ENCODE results near the gene CPM. TPM values are rescaled to one million over a fixed set of nuclear protein-coding genes. Genes with fewer than 3 reads are reported as not detected.
A peak's percentile ranks its signal among the peaks of the same experiment; 100 is the strongest.
"Not testable (repeated sequence)": the region's sequence is repeated elsewhere in the genome, so short reads cannot be mapped to it uniquely, and the experiment has no call there.

The CPM gene
- total RNA-seq, 1 experiment from 2014 or later, result 3.1 TPM

DNA sequence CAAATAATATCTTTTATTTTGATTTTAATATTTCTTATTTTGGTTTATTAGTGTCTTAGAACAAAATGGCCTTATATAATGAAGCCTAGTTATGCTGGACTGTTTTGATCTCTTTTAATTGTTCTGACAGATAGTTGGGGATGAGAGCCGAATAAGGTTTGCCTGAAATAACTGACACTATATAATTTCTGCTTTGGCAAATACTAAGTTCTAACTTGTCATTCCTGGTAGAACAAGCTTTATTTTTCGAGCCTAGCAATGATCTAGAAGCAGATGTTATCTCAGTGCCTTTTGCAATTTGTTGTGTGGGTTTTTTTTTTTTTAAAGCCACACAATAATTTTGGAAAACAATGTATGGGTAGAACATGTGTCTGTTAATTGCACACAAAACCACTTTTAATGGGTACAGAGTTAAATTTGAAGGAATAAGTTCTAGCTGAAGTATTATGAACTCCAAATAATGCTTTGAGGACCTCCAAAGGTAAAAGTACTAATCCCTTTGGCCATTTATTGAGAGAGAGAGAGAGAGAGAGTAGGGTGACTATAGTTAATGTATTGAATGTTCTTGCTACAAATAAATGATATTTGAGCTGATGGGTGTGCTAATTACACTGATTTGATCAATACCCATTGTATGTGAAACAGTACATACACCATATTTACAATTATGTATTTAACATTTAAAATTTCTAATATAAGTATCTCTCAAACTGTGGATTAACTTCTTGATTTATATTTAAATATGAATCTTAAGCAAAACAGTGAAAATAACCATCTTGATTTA lies 90.0 kb downstream of the CPM start:
- Histone ChIP-seq H3K27ac (ENCODE audit: low read length) (no peak overlapping the region), H3K9me2 (replicated peaks; ENCODE audit: low read length) (no peaks in the 10 kb centered on the region), H3K9ac (ENCODE audit: low read length) (no peak overlapping the region), H3K4me3 (ENCODE audit: low read length) (no peak overlapping the region), H4K20me1 (ENCODE audit: low read length) (0 out of 2 replicates have a peak, but pooled peaks cover 3% of the 10 kb centered on the region), H3K4me2 (ENCODE audit: low read length) (no peak overlapping the region), H3K36me3 (ENCODE audit: low read depth, low read length) (peaks cover 41% of the 10 kb centered on the region), H3K27me3 (ENCODE audit: low read length) (no peaks in the 10 kb centered on the region), H3K9me3 (ENCODE audit: low read length) (no peaks in the 10 kb centered on the region), H3K4me1 (ENCODE audit: insufficient read depth, low read length) (no peaks in the 10 kb centered on the region), H3K79me2 (ENCODE audit: low read length) (no peaks in the 10 kb centered on the region), H2AFZ (ENCODE audit: low read length) (no peak overlapping the region), H3F3A (ENCODE audit: low read length, unreplicated experiment) (no peaks in the 10 kb centered on the region)
- POLR2A ChIA-PET (ENCODE audit: unreplicated experiment), result no interaction called here
- BruUV-seq (replicated peaks), result no TSS peak
- intact Hi-C loops (cut with micrococcal nuclease), result no loop called here
- TF ChIP-seq EZH2 (IDR thresholded peaks at IDR 0.05; ENCODE audit: low read length, unreplicated experiment), result no peak
- TF ChIP-seq, protein P1, sequence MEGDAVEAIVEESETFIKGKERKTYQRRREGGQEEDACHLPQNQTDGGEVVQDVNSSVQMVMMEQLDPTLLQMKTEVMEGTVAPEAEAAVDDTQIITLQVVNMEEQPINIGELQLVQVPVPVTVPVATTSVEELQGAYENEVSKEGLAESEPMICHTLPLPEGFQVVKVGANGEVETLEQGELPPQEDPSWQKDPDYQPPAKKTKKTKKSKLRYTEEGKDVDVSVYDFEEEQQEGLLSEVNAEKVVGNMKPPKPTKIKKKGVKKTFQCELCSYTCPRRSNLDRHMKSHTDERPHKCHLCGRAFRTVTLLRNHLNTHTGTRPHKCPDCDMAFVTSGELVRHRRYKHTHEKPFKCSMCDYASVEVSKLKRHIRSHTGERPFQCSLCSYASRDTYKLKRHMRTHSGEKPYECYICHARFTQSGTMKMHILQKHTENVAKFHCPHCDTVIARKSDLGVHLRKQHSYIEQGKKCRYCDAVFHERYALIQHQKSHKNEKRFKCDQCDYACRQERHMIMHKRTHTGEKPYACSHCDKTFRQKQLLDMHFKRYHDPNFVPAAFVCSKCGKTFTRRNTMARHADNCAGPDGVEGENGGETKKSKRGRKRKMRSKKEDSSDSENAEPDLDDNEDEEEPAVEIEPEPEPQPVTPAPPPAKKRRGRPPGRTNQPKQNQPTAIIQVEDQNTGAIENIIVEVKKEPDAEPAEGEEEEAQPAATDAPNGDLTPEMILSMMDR (conservative IDR thresholded peaks at IDR 0.05; ENCODE audit: low read depth, low read length), result no peak
- TF ChIP-seq EZH2phosphoT487 (IDR thresholded peaks at IDR 0.05; ENCODE audit: borderline replicate concordance, low read length), result no peak
- no peak for ATAC-seq
- CTCF ChIA-PET, result interaction anchor here (0.9 kb wide), 1 partner anchor 13 kb away, joined by 7 read pairs; no protein-coding TSS in a partner anchor
- DNase-seq, result no peak

DNA sequence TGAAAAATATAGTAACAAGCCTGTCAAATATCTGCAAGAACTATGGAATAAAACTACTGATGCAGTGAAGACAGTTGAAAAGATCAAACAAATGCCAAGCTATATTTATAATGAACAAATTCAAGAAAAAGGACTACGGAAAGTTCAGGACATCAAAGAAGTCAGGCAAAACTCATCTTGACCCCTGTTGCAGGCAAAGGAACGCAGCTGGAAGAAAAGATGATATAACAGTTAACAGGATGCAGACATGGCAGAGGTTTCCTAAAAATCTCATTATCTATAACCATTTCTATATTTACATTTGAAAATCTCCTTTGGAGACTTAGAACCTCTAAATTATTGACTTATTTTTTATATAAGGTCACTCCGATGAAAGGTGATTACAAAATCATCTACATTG lies 90.8 kb downstream of the CPM start:
- Histone ChIP-seq H4K20me1 (ENCODE audit: low read length) (0 out of 2 replicates have a peak, but pooled peaks cover 3% of the 10 kb centered on the region), H3K9ac (ENCODE audit: low read length) (no peak overlapping the region), H3F3A (ENCODE audit: low read length, unreplicated experiment) (no peaks in the 10 kb centered on the region), H3K4me3 (ENCODE audit: low read length) (no peak overlapping the region), H2AFZ (ENCODE audit: low read length) (no peak overlapping the region), H3K4me2 (ENCODE audit: low read length) (no peak overlapping the region), H3K9me3 (ENCODE audit: low read length) (no peaks in the 10 kb centered on the region), H3K27ac (ENCODE audit: low read length) (no peak overlapping the region), H3K36me3 (ENCODE audit: low read depth, low read length) (peaks cover 48% of the 10 kb centered on the region), H3K27me3 (ENCODE audit: low read length) (no peaks in the 10 kb centered on the region), H3K79me2 (ENCODE audit: low read length) (no peaks in the 10 kb centered on the region), H3K4me1 (ENCODE audit: insufficient read depth, low read length) (no peaks in the 10 kb centered on the region), H3K9me2 (replicated peaks; ENCODE audit: low read length) (no peaks in the 10 kb centered on the region)
- TF ChIP-seq, protein P1 (conservative IDR thresholded peaks at IDR 0.05; ENCODE audit: low read depth, low read length), result no peak
- TF ChIP-seq EZH2 (IDR thresholded peaks at IDR 0.05; ENCODE audit: low read length, unreplicated experiment), result no peak
- TF ChIP-seq EZH2phosphoT487 (IDR thresholded peaks at IDR 0.05; ENCODE audit: borderline replicate concordance, low read length), result no peak
- POLR2A ChIA-PET (ENCODE audit: unreplicated experiment), result no interaction called here
- ATAC-seq, result no peak
- intact Hi-C loops (cut with micrococcal nuclease), result no loop called here
- CTCF ChIA-PET, result no interaction called here
- DNase-seq, result no peak
- TSS peak; percentile 13 for BruUV-seq (replicated peaks)

DNA sequence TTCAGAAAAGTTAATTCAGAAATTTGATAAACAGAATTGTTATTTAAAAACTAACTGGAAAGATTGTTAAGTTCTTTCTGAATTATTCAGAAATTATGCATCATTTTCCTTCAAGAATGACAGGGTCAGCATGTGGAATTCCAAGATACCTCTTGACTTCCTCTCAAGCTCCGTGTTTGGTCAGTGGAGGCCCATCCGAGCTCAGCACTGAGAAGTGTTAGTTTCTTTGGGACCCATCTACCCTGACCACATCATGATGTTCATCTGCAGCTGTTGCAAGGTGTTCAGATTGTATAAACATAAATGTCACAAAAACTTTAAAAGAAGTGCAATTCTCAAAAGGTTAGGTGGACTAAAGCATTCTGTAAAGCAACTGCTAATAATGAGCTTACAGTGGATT lies 91.3 kb downstream of the CPM start:
- H3K79me2 ChIP-seq (ENCODE audit: low read length), result no peaks in the 10 kb centered on the region
- no peaks in the 10 kb centered on the region for H3F3A ChIP-seq (ENCODE audit: low read length, unreplicated experiment)
- no peaks in the 10 kb centered on the region for H3K9me2 ChIP-seq (replicated peaks; ENCODE audit: low read length)
- 0 out of 2 replicates have a peak, but pooled peaks cover 3% of the 10 kb centered on the region for H4K20me1 ChIP-seq (ENCODE audit: low read length)
- ChIA-PET CTCF (no interaction called here), POLR2A (ENCODE audit: unreplicated experiment) (no interaction called here)
- no TSS peak for BruUV-seq (replicated peaks)
- TF ChIP-seq, protein P1 (conservative IDR thresholded peaks at IDR 0.05; ENCODE audit: low read depth, low read length), result no peak
- TF ChIP-seq EZH2 (IDR thresholded peaks at IDR 0.05; ENCODE audit: low read length, unreplicated experiment), result no peak
- no peak for TF ChIP-seq EZH2phosphoT487 (IDR thresholded peaks at IDR 0.05; ENCODE audit: borderline replicate concordance, low read length)
- H3K36me3 ChIP-seq (ENCODE audit: low read depth, low read length), result peaks cover 49% of the 10 kb centered on the region
- no peak overlapping the region for H2AFZ ChIP-seq (ENCODE audit: low read length)
- no peak overlapping the region for H3K27ac ChIP-seq (ENCODE audit: low read length)
- no peak for ATAC-seq
- intact Hi-C loops (cut with micrococcal nuclease), result no loop called here
- no peak overlapping the region for H3K9ac ChIP-seq (ENCODE audit: low read length)
- DNase-seq, result no peak
- H3K4me1 ChIP-seq (ENCODE audit: insufficient read depth, low read length), result no peaks in the 10 kb centered on the region
- no peak overlapping the region for H3K4me3 ChIP-seq (ENCODE audit: low read length)
- no peaks in the 10 kb centered on the region for H3K27me3 ChIP-seq (ENCODE audit: low read length)
- no peaks in the 10 kb centered on the region for H3K9me3 ChIP-seq (ENCODE audit: low read length)
- no peak overlapping the region for H3K4me2 ChIP-seq (ENCODE audit: low read length)

DNA sequence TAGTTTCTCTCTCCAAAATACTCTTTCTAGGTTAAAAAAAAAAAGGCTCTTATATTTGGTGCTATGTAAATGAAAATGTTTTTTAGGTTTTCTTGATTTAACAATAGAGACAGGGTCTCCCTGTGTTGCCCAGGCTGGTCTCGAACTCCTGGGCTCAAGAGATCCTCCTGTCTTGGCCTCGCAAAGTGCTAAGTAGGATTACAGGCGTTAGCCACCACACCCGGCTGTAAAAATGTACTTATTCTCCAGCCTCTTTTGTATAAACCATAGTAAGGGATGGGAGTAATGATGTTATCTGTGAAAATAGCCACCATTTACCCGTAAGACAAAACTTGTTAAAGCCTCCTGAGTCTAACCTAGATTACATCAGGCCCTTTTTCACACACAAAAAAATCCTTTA lies 91.8 kb downstream of the CPM start:
- peaks cover 55% of the 10 kb centered on the region for H3K36me3 ChIP-seq (ENCODE audit: low read depth, low read length)
- H4K20me1 ChIP-seq (ENCODE audit: low read length); intact Hi-C loops (cut with micrococcal nuclease); H3K79me2 ChIP-seq (ENCODE audit: low read length); H3K27me3 ChIP-seq (ENCODE audit: low read length); H3K9ac ChIP-seq (ENCODE audit: low read length); POLR2A ChIA-PET (ENCODE audit: unreplicated experiment); H3K27ac ChIP-seq (ENCODE audit: low read length); H3K4me1 ChIP-seq (ENCODE audit: insufficient read depth, low read length); H3K4me3 ChIP-seq (ENCODE audit: low read length); BruUV-seq (replicated peaks); ATAC-seq; H3K9me2 ChIP-seq (replicated peaks; ENCODE audit: low read length); H3F3A ChIP-seq (ENCODE audit: low read length, unreplicated experiment); H3K9me3 ChIP-seq (ENCODE audit: low read length); H2AFZ ChIP-seq (ENCODE audit: low read length); H3K4me2 ChIP-seq (ENCODE audit: low read length); DNase-seq; CTCF ChIA-PET: not testable (repeated sequence)
